ENCODE data around the gene CDCP1.
"Not testable (repeated sequence)": the region's sequence is repeated elsewhere in the genome, so short reads cannot be mapped to it uniquely, and the experiment has no call there.

CDCP1 gene

GRCh38 chr3:45145223-45145622, 955 bp downstream of the CDCP1 start:
- no peak for FAIRE-seq
- TF ChIP-seq CTCF (IDR thresholded peaks at IDR 0.05; ENCODE audit: insufficient read depth, missing control alignments), result no peak
- no peak for DNase-seq (ENCODE audit: insufficient read length, low spot score)

GRCh38 chr3:45143673-45144671, 2.2 kb downstream of the CDCP1 start:
- no peak for DNase-seq (ENCODE audit: insufficient read length, low spot score)
- FAIRE-seq, result no peak
- no peak for TF ChIP-seq CTCF (IDR thresholded peaks at IDR 0.05; ENCODE audit: insufficient read depth, missing control alignments)

- not testable (repeated sequence) for DNase-seq (ENCODE audit: insufficient read length, low spot score); FAIRE-seq
Measured at GRCh38 chr3:45140770-45141155, 5.4 kb downstream of the CDCP1 start.

- no peak for TF ChIP-seq CTCF (IDR thresholded peaks at IDR 0.05; ENCODE audit: insufficient read depth, missing control alignments)
- FAIRE-seq, result no peak
- no peak for DNase-seq (ENCODE audit: insufficient read length, low spot score)
Measured at GRCh38 chr3:45140141-45140769, 5.9 kb downstream of the CDCP1 start.

- FAIRE-seq (no peak), DNase-seq (ENCODE audit: insufficient read length, low spot score) (no peak)
- TF ChIP-seq CTCF (IDR thresholded peaks at IDR 0.05; ENCODE audit: insufficient read depth, missing control alignments), result no peak
Measured at GRCh38 chr3:45139372-45140140, 6.6 kb downstream of the CDCP1 start.

GRCh38 chr3:45137656-45138181, 8.5 kb downstream of the CDCP1 start:
- FAIRE-seq (no peak), DNase-seq (ENCODE audit: insufficient read length, low spot score) (no peak)
- no peak for TF ChIP-seq CTCF (IDR thresholded peaks at IDR 0.05; ENCODE audit: insufficient read depth, missing control alignments)

GRCh38 chr3:45135959-45136358, 10.2 kb downstream of the CDCP1 start:
- TF ChIP-seq CTCF (IDR thresholded peaks at IDR 0.05; ENCODE audit: insufficient read depth, missing control alignments), result no peak
- DNase-seq (ENCODE audit: insufficient read length, low spot score) (no peak), FAIRE-seq (no peak)
